ENCODE results near the gene SRSF4. TPM values are rescaled to one million over a fixed set of nuclear protein-coding genes. Genes with fewer than 3 reads are reported as not detected.

SRSF4 gene
- total RNA-seq, 1 experiment from 2014 or later: 69.0 TPM

- no TSS peak for BruUV-seq (replicated peaks)
- RAD21 ChIA-PET (ENCODE audit: low non-redundant PET in 1 of 2, low total read pairs in 2 of 2, uncharacterized antibody in 2 of 2, unreplicated experiment in 2 of 2): no interaction called here
Measured at GRCh38 chr1:29179641-29180184, 2.0 kb downstream of the SRSF4 start.

More at GRCh38 chr1:29179641-29180184, 2.0 kb downstream of the SRSF4 start:
- Histone ChIP-seq H3K4me3 (replicated peaks in 1 of 2; ENCODE audit: low read depth in 1 of 2, low read length in 2 of 2) (peak overlapping the region in 1 of 2 experiments; percentile 92; a peak in 2 of 4 replicates), H2AFZ (ENCODE audit: low read depth, low read length, poor library complexity, severe bottlenecking) (no peak overlapping the region), H3K4me2 (ENCODE audit: low read length) (peak overlapping the region; percentile 86), H4K20me1 (ENCODE audit: insufficient read depth) (peaks cover 29% of the 10 kb centered on the region; the same call in 1 of the 2 replicates), H3K79me2 (ENCODE audit: insufficient read depth, low read length) (peaks cover 69% of the 10 kb centered on the region), H3K9me3 (ENCODE audit: control insufficient read depth in 1 of 2, insufficient read depth in 1 of 2, low read depth in 1 of 2, low read length in 2 of 2) (no peaks in the 10 kb centered on the region), H3K27ac (ENCODE audit: low read depth, low read length) (no peak overlapping the region), H3K27me3 (ENCODE audit: insufficient read depth, low read length) (no peaks in the 10 kb centered on the region), H3K9ac (ENCODE audit: low read length) (peak overlapping the region; percentile 100), H3K4me1 (ENCODE audit: control insufficient read depth in 1 of 2, insufficient read depth in 2 of 2, low read length in 2 of 2) (peaks cover 14 to 20% of the 10 kb centered on the region in 2 experiments), H3K9me2 (ENCODE audit: insufficient read depth) (no peaks in the 10 kb centered on the region), H3K36me3 (ENCODE audit: control insufficient read depth in 1 of 2, insufficient read depth in 2 of 2, low read length in 2 of 2) (peaks cover 7 to 18% of the 10 kb centered on the region in 2 experiments; a peak in 3 of 4 replicates)
- DNase-seq (ENCODE audit: low read depth, low spot score) (no peak), ATAC-seq (no peak)
- ChIA-PET POLR2A (interaction anchor here (0.5 kb wide), 1 partner anchor 52 kb away, joined by 3 read pairs; no protein-coding TSS in a partner anchor), CTCF (no interaction called here)
- TF ChIP-seq REST (IDR thresholded peaks at IDR 0.05; ENCODE audit: low read depth): no peak
- TF ChIP-seq MAX (IDR thresholded peaks at IDR 0.05): no peak
- no peak for TF ChIP-seq CEBPB (IDR thresholded peaks at IDR 0.05; ENCODE audit: low read depth)
- no peak for TF ChIP-seq CBX3 (IDR thresholded peaks at IDR 0.05; ENCODE audit: low read depth)
- no peak for TF ChIP-seq SIN3A (IDR thresholded peaks at IDR 0.05; ENCODE audit: low read depth)
- no peak for TF ChIP-seq JUND (IDR thresholded peaks at IDR 0.05)
- TF ChIP-seq CTCF (IDR thresholded peaks at IDR 0.05 in 2 of 3, conservative IDR thresholded peaks at IDR 0.05 in 1 of 3; ENCODE audit: borderline replicate concordance in 1 of 3, insufficient read depth in 1 of 3, low read depth in 2 of 3, low read length in 2 of 3): no peak
- TF ChIP-seq ELF1 (IDR thresholded peaks at IDR 0.05; ENCODE audit: borderline replicate concordance, low read depth): no peak
- TF ChIP-seq ZBTB33 (IDR thresholded peaks at IDR 0.05; ENCODE audit: extremely low read depth, insufficient replicate concordance, low read length): no peak
- TF ChIP-seq EGR1 (IDR thresholded peaks at IDR 0.05; ENCODE audit: low read depth): no peak
- TF ChIP-seq YY1 (IDR thresholded peaks at IDR 0.05; ENCODE audit: extremely low read depth, insufficient replicate concordance, low read depth, low read length): no peak
- intact Hi-C loops (cut with micrococcal nuclease): loop anchor here (2.0 kb wide), 1 partner anchor 295 kb away; no protein-coding TSS in a partner anchor

All from HCT116 (cell line).